Natural killer cell (primary cell): ENCODE results near the gene FSTL4. TPM values are rescaled to one million over a fixed set of nuclear protein-coding genes. Genes with fewer than 3 reads are reported as not detected.

Experiments used
- ATAC-seq, 3 donors: fragments of 150-1000 bp in 2 of 3; fragments of 200-7000 bp in 1 of 3; cut with Tn5 transposase; 1 replicate in 1 of 3; 2 replicates in 2 of 3; pipeline ENCODE4 v1.10.0; 2021; ENCODE audit warnings: mild to moderate bottlenecking in 2 of 3, moderate library complexity in 2 of 3
- DNase-seq, 2 donors: peaks; one replicate each; pipeline versions ENCODE4 v3.0.0 to v3.0.0-alpha.2; 2013 to 2021; ENCODE audit warnings: mixed read lengths in 1 of 2
- H3K27ac ChIP-seq: one replicate; pipeline ENCODE4 v1.5.1; 2013; ENCODE audit warnings: mild to moderate bottlenecking, low read length
- H3K27me3 ChIP-seq: one replicate; pipeline ENCODE4 v1.6.1; 2013; ENCODE audit warnings: low read length; ENCODE audit not compliant: control insufficient read depth, insufficient read depth
- H3K36me3 ChIP-seq: one replicate; pipeline ENCODE4 v1.6.1; 2013; ENCODE audit warnings: low read length; ENCODE audit not compliant: control insufficient read depth, insufficient read depth
- H3K4me1 ChIP-seq: one replicate; pipeline ENCODE4 v1.6.1; 2013; ENCODE audit warnings: low read length; ENCODE audit not compliant: control insufficient read depth, insufficient read depth
- H3K4me3 ChIP-seq: one replicate; pipeline ENCODE4 v1.5.1; 2013; ENCODE audit warnings: low read length
- H3K9me3 ChIP-seq: one replicate; pipeline ENCODE4 v1.6.1; 2013; ENCODE audit warnings: low read length; ENCODE audit not compliant: control insufficient read depth, insufficient read depth
- H3K27ac Mint-ChIP-seq, 2 donors: one replicate each; pipeline ENCODE4 v1.8.0; 2022; ENCODE audit warnings: mild to moderate bottlenecking in 2 of 2, mixed read lengths in 2 of 2, moderate library complexity in 1 of 2
- H3K27me3 Mint-ChIP-seq, 2 donors: one replicate each; pipeline ENCODE4 v1.8.0; 2022; ENCODE audit warnings: low read depth in 2 of 2, mixed read lengths in 2 of 2
- H3K36me3 Mint-ChIP-seq: one replicate; pipeline ENCODE4 v1.8.0; 2022; ENCODE audit warnings: mixed read lengths
- H3K4me1 Mint-ChIP-seq, 2 donors: one replicate each; pipeline ENCODE4 v1.8.0; 2022; ENCODE audit warnings: mixed read lengths in 2 of 2
- H3K4me3 Mint-ChIP-seq: one replicate; pipeline ENCODE4 v1.8.0; 2022; ENCODE audit warnings: mild to moderate bottlenecking, moderate library complexity, mixed read lengths
- H3K9me3 Mint-ChIP-seq, 2 donors: one replicate each; pipeline ENCODE4 v1.8.0; 2022; ENCODE audit warnings: mixed read lengths in 2 of 2
- WGBS: methylation state at CpG from one replicate; pipeline ENCODE4 v1.1.7; 2013; ENCODE audit warnings: missing lambda C conversion rate; ENCODE audit not compliant: insufficient coverage; 5-methylcytosine and 5-hydroxymethylcytosine counted together
- intact Hi-C: fragments of 100-400 bp; cut with micrococcal nuclease; formaldehyde crosslinking; loops from one replicate; pipeline ENCODE4 v1.14.2; 2022
- total RNA-seq, 4 donors: library from RNA; stranded (reverse); fragments of 120-200 nt in 1 of 4; gene quantifications; one replicate each; pipeline versions ENCODE4 v1.2.3 to v1.2.4, GENCODE V29; 2013 to 2022
- TF ChIP-seq, protein P1 (sequence below): fragments of 200-600 bp; IDR thresholded peaks from one replicate; pipeline ENCODE4 v1.8.0; 2022; ENCODE audit warnings: antibody characterized with exemption

The FSTL4 gene
- total RNA-seq, 3 donors from 2014 or later (not counting 1 experiment from before 2014, with no cell fraction given), result 0.11 to 0.75 (median 0.55) TPM

DNA sequence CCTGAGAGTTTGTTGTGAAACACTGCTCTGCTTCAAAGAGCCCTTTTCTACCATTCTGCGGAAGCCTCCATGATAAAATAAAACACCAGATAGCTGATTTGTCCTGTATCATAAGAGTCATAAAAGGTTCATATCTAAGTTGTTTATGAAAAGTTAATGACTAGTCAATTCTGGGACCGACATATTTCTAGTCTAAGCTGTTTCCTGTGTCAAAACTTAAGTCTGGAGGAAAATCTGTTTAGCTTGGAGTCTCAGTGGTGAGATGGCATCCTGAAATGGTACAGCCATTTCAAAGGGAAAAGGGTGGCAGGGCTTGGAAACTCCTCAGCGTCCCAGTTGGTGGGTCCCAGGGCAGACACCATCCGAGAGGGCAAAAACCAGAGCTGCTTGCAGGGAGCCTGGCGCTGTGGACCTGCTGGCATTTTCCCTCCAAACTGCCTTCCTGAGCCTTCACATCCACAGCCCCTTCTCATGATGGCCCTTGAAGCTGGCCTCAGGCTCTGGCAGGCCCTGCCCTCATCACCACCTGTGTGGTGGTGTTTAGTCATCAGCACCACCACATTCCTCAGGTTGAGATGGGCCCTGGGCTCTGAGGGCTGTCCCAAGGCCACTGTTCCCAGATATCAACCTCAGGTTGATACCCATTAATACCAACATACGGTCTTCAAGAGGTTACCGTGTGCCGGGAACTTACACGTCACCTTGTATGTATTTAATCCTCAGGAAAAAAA, 376.5 kb downstream of the FSTL4 start:
- H3K27ac Mint-ChIP-seq, result no peak overlapping the region
- Histone ChIP-seq H3K27me3 (no peaks in the 10 kb centered on the region), H3K9me3 (no peaks in the 10 kb centered on the region), H3K4me1 (no peaks in the 10 kb centered on the region), H3K27ac (no peak overlapping the region), H3K36me3 (no peaks in the 10 kb centered on the region), H3K4me3 (no peak overlapping the region)
- 78% methylated on average over 9 of the region's 9 CpGs for WGBS
- H3K36me3 Mint-ChIP-seq, result no peaks in the 10 kb centered on the region
- H3K4me1 Mint-ChIP-seq, result no peaks in the 10 kb centered on the region
- intact Hi-C loops, result no loop called here
- H3K4me3 Mint-ChIP-seq, result no peak overlapping the region
- TF ChIP-seq, protein P1, sequence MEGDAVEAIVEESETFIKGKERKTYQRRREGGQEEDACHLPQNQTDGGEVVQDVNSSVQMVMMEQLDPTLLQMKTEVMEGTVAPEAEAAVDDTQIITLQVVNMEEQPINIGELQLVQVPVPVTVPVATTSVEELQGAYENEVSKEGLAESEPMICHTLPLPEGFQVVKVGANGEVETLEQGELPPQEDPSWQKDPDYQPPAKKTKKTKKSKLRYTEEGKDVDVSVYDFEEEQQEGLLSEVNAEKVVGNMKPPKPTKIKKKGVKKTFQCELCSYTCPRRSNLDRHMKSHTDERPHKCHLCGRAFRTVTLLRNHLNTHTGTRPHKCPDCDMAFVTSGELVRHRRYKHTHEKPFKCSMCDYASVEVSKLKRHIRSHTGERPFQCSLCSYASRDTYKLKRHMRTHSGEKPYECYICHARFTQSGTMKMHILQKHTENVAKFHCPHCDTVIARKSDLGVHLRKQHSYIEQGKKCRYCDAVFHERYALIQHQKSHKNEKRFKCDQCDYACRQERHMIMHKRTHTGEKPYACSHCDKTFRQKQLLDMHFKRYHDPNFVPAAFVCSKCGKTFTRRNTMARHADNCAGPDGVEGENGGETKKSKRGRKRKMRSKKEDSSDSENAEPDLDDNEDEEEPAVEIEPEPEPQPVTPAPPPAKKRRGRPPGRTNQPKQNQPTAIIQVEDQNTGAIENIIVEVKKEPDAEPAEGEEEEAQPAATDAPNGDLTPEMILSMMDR, result no peak
- ATAC-seq, result no peak
- no peaks in the 10 kb centered on the region for H3K9me3 Mint-ChIP-seq
- no peaks in the 10 kb centered on the region for H3K27me3 Mint-ChIP-seq
- no peak for DNase-seq

DNA sequence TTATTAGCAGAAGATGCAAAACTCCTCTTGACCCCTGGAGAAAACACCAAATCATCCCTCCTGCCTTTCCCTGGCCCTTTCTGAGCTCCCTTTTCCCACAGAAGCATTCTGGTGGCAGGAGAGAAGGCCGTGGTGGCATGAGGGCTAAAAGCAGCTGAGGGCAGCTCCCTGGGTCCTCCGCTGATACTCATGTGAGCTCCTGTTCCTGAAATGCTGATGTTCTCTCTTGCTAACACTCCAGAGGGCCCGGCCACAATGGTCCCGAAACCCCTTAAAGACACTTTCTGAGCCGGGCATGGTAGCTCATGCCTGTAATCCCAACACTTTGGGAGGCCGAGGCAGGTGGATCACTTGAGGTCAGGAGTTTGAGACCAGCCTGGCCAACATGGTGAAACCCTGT, 377.4 kb downstream of the FSTL4 start:
- DNase-seq (no peak), ATAC-seq (no peak)
- Mint-ChIP-seq H3K36me3 (no peaks in the 10 kb centered on the region), H3K4me1 (no peaks in the 10 kb centered on the region), H3K27me3 (no peaks in the 10 kb centered on the region), H3K27ac (no peak overlapping the region), H3K9me3 (no peaks in the 10 kb centered on the region), H3K4me3 (no peak overlapping the region)
- TF ChIP-seq, protein P1, result no peak
- H3K9me3 ChIP-seq, result no peaks in the 10 kb centered on the region
- no peaks in the 10 kb centered on the region for H3K36me3 ChIP-seq
- no peaks in the 10 kb centered on the region for H3K4me1 ChIP-seq
- intact Hi-C loops, result no loop called here
- 87% methylated on average over 6 of the region's 6 CpGs for WGBS
- H3K27ac ChIP-seq, result no peak overlapping the region
- no peak overlapping the region for H3K4me3 ChIP-seq
- H3K27me3 ChIP-seq, result no peaks in the 10 kb centered on the region

DNA sequence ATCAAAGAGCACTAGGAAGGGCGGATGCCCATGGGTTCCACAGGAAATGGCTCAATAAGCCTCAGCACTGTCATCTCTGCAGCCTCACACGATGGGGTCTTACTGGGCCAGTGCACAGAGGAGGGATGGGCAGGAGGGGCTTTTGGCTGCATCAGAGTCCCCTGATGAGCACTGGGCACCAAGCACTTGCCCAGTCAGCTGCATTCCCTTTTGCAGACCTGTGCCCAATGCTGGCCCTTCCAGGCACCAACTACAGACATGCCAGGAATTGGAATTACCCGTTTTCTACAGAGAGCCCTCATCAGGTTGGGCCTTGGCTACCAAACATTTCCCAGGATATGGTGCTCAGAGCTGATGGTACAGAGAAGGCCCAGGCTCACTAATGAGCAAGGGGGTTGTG, 378.1 kb downstream of the FSTL4 start:
- no peaks in the 10 kb centered on the region for H3K4me1 Mint-ChIP-seq
- Histone ChIP-seq H3K4me3 (no peak overlapping the region), H3K36me3 (no peaks in the 10 kb centered on the region), H3K27ac (no peak overlapping the region), H3K9me3 (no peaks in the 10 kb centered on the region), H3K27me3 (no peaks in the 10 kb centered on the region), H3K4me1 (no peaks in the 10 kb centered on the region)
- 58% methylated on average over 3 of the region's 3 CpGs for WGBS
- DNase-seq, result no peak
- H3K36me3 Mint-ChIP-seq, result no peaks in the 10 kb centered on the region
- no peaks in the 10 kb centered on the region for H3K27me3 Mint-ChIP-seq
- intact Hi-C loops, result no loop called here
- H3K27ac Mint-ChIP-seq, result no peak overlapping the region
- no peak for ATAC-seq
- H3K9me3 Mint-ChIP-seq, result no peaks in the 10 kb centered on the region
- TF ChIP-seq, protein P1, result no peak
- H3K4me3 Mint-ChIP-seq, result no peak overlapping the region

DNA sequence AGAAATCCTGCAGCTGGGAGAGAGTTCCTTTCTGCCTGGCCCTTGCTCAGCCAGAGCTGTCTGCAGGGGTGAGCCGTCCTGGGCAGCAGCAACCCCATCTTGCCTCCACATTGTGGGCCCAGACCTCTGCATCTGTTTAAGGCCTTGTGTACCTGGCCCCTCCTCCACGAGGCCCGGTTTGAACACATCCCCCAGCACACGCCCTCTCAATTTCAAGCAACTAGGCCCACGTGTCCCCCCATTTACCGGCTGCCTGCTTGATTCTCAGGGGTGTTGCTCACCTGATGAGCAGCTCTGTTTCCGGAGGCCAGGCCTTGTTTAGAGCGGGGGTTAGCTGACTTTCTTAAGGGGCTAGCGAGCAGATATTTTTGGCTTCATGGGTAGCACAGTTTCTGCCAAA, 378.7 kb downstream of the FSTL4 start:
- no peaks in the 10 kb centered on the region for H3K9me3 Mint-ChIP-seq
- TF ChIP-seq, protein P1, result no peak
- H3K9me3 ChIP-seq, result no peaks in the 10 kb centered on the region
- WGBS, result 88% methylated on average over 9 of the region's 9 CpGs
- no peak overlapping the region for H3K4me3 Mint-ChIP-seq
- no peaks in the 10 kb centered on the region for H3K27me3 Mint-ChIP-seq
- H3K4me3 ChIP-seq, result no peak overlapping the region
- H3K4me1 Mint-ChIP-seq, result no peaks in the 10 kb centered on the region
- ATAC-seq (no peak), DNase-seq (no peak)
- no peaks in the 10 kb centered on the region for H3K4me1 ChIP-seq
- H3K27ac Mint-ChIP-seq, result no peak overlapping the region
- H3K36me3 ChIP-seq, result no peaks in the 10 kb centered on the region
- no peaks in the 10 kb centered on the region for H3K36me3 Mint-ChIP-seq
- no peak overlapping the region for H3K27ac ChIP-seq
- intact Hi-C loops, result no loop called here
- H3K27me3 ChIP-seq, result no peaks in the 10 kb centered on the region
